ENCODE data around the gene COL6A2. TPM values are rescaled to one million over a fixed set of nuclear protein-coding genes. Genes with fewer than 3 reads are reported as not detected.

Gene COL6A2
- total RNA-seq, 1 donor from 2014 or later, result 1,821 TPM

DNA sequence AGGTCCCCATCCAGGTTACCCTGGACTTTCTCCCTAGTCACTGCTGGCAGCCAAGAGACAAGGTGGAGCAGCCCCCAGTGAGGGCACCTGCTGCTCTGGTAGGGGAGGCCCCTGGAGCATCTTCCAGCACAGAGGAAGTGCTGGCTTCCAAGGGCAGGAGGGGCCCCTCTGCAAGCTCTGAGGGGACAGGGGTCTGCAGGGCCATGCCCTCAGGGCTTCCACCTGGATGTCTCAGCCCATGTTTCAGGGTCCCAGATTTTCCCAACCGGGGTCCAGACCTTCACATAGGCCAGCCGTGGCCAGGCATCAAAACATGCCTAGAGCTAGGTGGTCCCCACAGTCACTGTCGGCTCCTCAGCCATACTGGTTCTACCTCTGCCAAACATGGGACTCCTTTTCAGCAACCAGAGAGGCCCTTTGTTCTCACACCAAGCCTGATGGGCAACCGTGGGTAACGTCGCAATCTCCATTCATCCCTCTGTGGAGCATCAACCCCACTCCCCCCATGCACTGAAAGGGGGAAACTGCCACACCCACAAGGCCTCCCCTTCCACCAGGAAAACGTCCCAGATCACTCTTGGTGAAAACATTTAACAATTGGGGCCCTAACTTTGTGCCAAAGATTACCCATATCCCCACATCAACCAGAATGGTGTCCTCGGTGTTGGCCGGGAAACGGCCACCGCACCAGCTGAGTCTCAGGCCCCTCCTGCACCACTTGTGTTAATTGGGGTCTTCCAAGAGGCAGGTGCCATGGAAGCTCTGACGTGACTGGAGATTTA lies 1.9 kb upstream of the COL6A2 start:
- Mint-ChIP-seq H3K36me3 (ENCODE audit: unreplicated experiment) (peaks cover 5% of the 10 kb centered on the region), H3K4me1 (ENCODE audit: unreplicated experiment) (peaks cover 31% of the 10 kb centered on the region), H3K27ac (ENCODE audit: unreplicated experiment) (peak overlapping the region; percentile 31), H3K27me3 (ENCODE audit: unreplicated experiment) (no peaks in the 10 kb centered on the region), H3K9me3 (ENCODE audit: unreplicated experiment) (peaks cover under 1% of the 10 kb centered on the region), H3K4me3 (ENCODE audit: unreplicated experiment) (peak overlapping the region; percentile 69)
- TF ChIP-seq, protein P1, sequence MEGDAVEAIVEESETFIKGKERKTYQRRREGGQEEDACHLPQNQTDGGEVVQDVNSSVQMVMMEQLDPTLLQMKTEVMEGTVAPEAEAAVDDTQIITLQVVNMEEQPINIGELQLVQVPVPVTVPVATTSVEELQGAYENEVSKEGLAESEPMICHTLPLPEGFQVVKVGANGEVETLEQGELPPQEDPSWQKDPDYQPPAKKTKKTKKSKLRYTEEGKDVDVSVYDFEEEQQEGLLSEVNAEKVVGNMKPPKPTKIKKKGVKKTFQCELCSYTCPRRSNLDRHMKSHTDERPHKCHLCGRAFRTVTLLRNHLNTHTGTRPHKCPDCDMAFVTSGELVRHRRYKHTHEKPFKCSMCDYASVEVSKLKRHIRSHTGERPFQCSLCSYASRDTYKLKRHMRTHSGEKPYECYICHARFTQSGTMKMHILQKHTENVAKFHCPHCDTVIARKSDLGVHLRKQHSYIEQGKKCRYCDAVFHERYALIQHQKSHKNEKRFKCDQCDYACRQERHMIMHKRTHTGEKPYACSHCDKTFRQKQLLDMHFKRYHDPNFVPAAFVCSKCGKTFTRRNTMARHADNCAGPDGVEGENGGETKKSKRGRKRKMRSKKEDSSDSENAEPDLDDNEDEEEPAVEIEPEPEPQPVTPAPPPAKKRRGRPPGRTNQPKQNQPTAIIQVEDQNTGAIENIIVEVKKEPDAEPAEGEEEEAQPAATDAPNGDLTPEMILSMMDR (IDR thresholded peaks at IDR 0.05), result no peak
- DNase-seq (ENCODE audit: extremely low spot score, unreplicated experiment), result peak; percentile 70

GRCh38 chr21:46096596-46097335 lies 1.1 kb upstream of the COL6A2 start:
- peak; percentile 75 for DNase-seq (ENCODE audit: extremely low spot score, unreplicated experiment)
- Mint-ChIP-seq H3K27me3 (ENCODE audit: unreplicated experiment) (no peaks in the 10 kb centered on the region), H3K4me1 (ENCODE audit: unreplicated experiment) (peaks cover 39% of the 10 kb centered on the region), H3K4me3 (ENCODE audit: unreplicated experiment) (peak overlapping the region; percentile 69), H3K36me3 (ENCODE audit: unreplicated experiment) (peaks cover 10% of the 10 kb centered on the region), H3K9me3 (ENCODE audit: unreplicated experiment) (peaks cover 8% of the 10 kb centered on the region), H3K27ac (ENCODE audit: unreplicated experiment) (peak overlapping the region; percentile 59)
- TF ChIP-seq, protein P1 (IDR thresholded peaks at IDR 0.05), result no peak

DNA sequence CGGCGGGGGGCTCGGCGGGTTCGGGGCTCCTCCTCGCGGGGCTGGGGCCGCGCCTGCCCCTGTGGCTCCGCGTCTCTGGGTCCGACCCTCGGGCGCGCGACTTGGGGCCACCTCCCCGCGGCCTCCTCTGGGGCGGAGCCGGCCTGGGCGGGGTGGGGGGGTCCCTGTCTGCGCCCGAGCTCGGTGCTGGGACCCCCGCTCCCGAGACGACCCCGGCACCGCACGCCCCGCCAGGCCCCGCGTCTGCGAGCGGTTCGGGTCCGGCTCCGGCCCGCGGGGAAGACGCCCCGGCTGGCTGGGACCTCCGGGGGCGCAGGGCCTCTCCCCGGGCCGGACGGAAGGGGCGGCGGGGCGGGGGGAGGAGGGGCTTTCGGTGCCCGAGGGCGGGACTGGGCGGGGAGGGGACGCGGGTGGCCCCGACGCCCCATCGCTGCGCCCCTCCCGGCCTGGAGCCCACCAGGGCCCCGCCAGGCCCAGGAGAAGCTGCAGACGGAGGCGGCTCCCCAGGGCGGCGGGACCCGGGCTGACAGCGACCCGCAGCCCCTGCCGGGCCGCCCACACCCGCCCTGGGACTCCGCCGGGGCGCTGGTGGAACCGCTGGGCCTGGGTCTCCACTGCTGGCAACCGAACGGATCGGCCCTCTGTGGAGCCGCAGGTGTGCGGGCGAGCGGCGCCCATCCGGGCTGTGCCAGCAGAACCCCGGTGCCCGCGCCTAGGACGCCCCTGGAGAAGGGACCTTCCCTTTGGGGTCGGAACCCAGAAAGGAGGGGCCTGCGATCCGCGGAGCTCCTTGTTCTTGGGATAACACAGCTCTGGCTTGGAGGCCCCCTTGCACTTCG lies 610 bp downstream of the COL6A2 start:
- DNase-seq (ENCODE audit: extremely low spot score, unreplicated experiment), result peak; percentile 83
- H3K27me3 Mint-ChIP-seq (ENCODE audit: unreplicated experiment), result no peaks in the 10 kb centered on the region
- TF ChIP-seq, protein P1 (IDR thresholded peaks at IDR 0.05), result no peak
- peak overlapping the region; percentile 88 for H3K4me3 Mint-ChIP-seq (ENCODE audit: unreplicated experiment)
- peaks cover 34% of the 10 kb centered on the region for H3K4me1 Mint-ChIP-seq (ENCODE audit: unreplicated experiment)
- peaks cover 24% of the 10 kb centered on the region for H3K36me3 Mint-ChIP-seq (ENCODE audit: unreplicated experiment)
- peak overlapping the region; percentile 83 for H3K27ac Mint-ChIP-seq (ENCODE audit: unreplicated experiment)
- peaks cover 23% of the 10 kb centered on the region for H3K9me3 Mint-ChIP-seq (ENCODE audit: unreplicated experiment)

GRCh38 chr21:46099476-46099875 lies 1.6 kb downstream of the COL6A2 start:
- Mint-ChIP-seq H3K27me3 (ENCODE audit: unreplicated experiment) (no peaks in the 10 kb centered on the region), H3K9me3 (ENCODE audit: unreplicated experiment) (peaks cover 31% of the 10 kb centered on the region), H3K4me3 (ENCODE audit: unreplicated experiment) (peak overlapping the region; percentile 88), H3K36me3 (ENCODE audit: unreplicated experiment) (peaks cover 32% of the 10 kb centered on the region), H3K27ac (ENCODE audit: unreplicated experiment) (peak overlapping the region; percentile 83), H3K4me1 (ENCODE audit: unreplicated experiment) (peaks cover 43% of the 10 kb centered on the region)
- DNase-seq (ENCODE audit: extremely low spot score, unreplicated experiment), result peak; percentile 83
- TF ChIP-seq, protein P1 (IDR thresholded peaks at IDR 0.05), result peak; percentile 31
